GM19238 (cell line): ENCODE data around the gene CHEK2.
"Not testable (repeated sequence)": the region's sequence is repeated elsewhere in the genome, so short reads cannot be mapped to it uniquely, and the experiment has no call there.

ENCODE experiments used
- DNase-seq: peaks from one replicate; pipeline ENCODE4 v3.0.0; 2011; ENCODE audit warnings: low spot score; ENCODE audit not compliant: insufficient read length

CHEK2 gene

DNA sequence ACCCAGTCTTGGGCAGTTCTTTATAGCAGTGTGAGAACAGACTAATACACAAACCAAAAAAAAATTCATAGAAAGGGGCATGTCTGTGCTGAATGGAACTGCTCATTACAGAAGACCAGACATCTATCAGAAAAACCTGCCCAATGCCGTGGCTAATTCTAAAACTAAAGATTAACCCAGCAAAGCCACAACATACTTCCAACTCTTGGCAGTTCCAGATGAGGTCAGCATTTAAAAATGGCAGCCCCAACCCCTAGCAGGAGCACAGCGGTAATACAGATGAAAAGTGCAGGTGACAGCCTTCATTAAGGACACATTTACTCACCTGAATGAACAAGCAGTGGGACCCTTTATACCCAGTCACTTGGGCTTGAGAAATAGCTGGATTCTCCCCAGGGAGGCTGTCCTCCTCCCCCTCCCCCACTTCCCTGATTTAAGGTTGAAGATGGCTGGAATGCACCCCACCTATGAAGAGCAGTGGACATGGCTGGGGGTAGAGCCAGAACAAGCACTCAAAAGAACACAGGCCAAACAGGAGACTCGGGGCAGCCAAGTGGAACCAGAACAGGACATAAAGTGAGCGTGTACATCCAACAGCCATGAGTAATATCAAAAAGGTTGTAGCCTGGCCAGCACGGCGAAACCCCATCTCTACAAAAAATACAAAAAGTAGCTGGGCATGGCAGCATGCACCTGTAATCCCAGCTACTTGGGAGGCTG lies 48.4 kb downstream of the CHEK2 start:
- DNase-seq = not testable (repeated sequence)

DNA sequence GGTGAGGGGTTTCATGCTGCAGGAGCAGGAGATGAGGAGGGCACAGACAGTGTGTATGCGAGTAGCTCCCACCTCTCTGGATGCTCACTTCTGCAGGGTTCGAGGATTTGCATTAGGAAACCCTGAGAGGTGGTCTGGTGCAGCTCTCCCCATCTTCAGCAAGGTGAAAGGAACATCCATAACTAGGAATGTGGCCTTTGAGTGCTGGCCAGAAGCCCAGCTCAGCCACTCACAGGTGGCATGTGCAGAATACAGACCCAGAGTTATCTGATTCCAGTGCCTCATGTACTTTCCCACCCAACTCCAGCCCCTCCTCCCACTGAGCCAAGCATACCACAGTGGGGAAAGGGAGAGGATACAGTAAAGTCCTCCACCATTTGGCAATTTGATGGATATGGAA lies 51.8 kb downstream of the CHEK2 start:
- not testable (repeated sequence) for DNase-seq

DNA sequence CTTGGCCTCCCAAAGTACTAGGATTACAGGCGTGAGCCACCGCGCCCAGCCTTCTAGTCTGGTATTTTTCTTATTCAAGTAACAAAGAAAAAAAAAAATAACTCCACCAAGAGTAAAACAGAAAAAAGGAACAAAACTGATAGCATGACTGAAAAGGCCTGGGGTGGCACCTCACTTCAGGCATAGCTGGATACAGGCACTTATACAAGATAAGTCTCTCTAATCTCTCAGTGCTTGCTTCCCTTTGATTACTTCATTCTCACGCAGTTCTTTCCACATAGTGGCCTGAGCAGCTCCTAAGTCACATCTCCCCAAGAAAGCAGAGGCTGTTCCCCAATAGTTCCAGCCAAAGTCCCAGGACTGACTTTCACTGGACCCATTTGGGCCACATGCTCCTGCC lies 58.7 kb downstream of the CHEK2 start:
- DNase-seq = not testable (repeated sequence)

GRCh38 chr22:28680813-28681490 lies 60.7 kb downstream of the CHEK2 start:
- not testable (repeated sequence) for DNase-seq

DNA sequence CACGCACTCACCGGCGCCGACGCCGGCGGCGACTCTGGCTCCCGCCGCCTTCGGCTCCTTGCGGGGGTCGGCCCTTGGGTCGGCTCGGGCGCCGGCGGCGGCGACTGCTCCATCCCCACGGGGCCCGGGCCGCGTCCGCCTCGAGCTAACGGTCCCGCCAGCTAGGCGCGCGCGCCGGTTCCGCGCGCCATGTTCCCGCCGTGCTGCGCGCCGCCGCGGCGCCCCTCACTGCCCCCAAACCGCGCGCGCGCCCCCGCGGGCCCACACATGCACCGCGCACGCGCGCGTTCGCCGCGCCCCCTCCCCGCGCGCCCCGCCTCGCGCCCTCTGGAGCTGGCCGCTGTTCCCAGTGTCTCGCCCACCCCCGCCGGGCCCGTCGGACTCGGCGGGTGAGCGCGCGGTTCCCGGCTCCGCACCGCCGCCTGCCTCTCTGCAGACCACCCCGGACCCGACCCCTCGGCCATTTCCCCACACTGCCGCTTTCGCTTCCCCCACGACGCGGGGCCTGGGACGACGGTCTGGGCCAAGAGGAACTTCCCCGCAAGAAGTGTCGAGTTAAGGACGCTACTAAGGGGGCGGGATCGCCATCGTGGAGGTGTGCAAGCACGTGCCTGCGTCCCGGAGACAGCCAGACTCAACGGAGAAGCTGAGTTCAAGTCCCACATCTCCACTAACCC lies 61.9 kb downstream of the CHEK2 start, which contains the start of gene TTC28:
Gene TTC28 (minus strand): TSS at position 230 of the 677 bp plus-strand sequence. CDS start 117 bp downstream, at position 113.
- peak; percentile 19 for DNase-seq

DNA sequence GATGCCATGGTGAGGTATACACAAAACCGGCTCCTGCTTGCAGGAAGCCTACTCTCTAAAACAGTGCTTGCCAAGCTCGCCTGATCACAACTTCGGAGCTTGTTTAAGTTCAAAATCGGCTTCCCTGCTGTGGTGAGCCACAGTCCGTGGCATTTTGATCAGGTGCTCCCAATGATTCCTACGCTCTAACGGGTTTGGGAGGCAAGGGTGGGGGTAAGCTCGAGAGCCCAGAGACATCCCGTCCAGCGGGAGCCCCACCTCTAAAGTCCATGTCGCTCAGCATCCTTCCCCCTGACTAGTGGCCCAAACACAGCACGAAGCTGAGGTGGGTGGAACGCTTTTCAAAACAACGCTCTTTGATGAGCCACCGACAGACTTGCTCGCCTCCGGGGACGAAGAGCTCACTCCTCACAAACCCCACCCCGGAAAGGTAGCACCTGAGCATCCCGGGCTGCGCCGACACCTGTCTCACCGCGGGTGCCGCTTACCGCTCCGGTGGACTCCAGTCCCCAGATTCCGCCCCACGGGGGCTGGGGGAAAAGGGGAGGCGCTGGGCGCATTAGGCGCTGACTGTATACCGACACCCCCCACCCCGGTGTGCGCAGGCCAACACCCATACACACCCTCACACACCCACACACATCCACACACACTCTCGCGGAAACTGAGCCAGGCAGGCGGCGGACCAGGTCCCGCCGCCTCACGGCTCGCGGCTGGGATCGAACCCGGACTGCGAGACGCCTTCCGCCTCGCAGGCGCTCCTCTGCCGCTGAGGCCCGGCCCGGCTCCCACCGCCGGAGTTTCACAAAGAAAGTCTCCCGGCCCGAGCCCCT lies 62.6 kb downstream of the CHEK2 start:
- DNase-seq = not testable (repeated sequence)

DNA sequence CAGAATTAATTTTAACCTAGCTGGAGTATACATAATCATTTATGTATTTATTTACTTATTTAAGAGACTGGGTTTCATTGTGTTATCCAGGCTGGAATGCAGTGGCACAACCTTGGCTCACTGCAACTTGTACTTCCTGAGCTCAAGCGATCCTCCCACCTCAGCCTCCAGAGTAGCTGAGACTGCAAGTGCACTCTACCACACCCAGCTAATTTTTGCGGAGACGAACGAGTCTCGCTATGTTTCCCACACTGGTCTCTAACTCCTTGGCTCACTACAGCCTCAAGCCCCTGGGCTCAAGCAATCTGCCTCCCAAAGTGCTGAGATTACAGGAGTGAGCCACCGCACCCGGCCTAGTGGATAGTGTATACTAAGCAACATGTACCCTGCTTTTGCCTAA lies 63.5 kb downstream of the CHEK2 start:
- DNase-seq = not testable (repeated sequence)

- peak; percentile 34 for DNase-seq
These were observed 67.5 kb downstream of the CHEK2 start for GRCh38 chr22:28674121-28674563.

GRCh38 chr22:28670756-28671155 lies 70.9 kb downstream of the CHEK2 start:
- DNase-seq = no peak

DNA sequence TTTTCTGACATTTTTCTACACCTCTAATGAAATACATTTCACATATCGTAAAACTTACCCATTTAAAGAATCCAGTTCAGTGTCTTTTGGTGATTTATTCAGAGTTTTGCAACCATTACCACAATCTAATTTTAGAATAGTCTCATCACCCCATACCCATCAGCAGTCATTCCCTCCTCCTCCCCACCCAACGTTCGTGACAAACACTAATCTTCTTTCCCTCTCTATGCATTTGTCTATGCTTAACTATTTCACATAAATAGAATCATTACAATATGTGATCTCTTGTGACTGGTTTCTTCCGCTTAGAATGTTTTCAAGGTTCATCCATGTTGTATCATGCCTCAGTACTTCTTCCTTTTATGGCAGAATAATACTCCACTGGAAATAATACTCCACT lies 71.5 kb downstream of the CHEK2 start:
- DNase-seq = no peak

DNA sequence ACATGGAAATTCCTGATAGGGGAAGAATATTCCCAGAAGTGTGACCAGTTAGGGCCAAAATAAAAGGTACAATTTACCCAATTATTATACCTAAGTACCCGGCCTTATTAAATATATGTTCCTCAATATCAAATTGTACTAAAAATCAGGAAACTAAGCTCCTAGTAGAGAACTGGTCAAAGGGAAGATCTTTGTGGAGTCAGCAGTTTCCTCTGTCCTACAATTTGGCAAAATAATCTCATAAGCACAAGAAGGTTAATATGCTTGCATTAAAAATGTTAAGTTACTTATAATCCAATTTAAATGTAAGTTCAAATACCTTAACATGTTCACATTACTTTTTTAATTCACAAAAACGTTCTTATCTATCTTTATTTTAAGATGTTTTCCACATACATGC lies 72.2 kb downstream of the CHEK2 start:
- no peak for DNase-seq

GRCh38 chr22:28663569-28663942 lies 78.1 kb downstream of the CHEK2 start:
- not testable (repeated sequence) for DNase-seq

- DNase-seq = no peak
These were observed 83.2 kb downstream of the CHEK2 start for GRCh38 chr22:28658448-28658847.

- no peak for DNase-seq
These were observed 85.4 kb downstream of the CHEK2 start for GRCh38 chr22:28656181-28656580.

DNA sequence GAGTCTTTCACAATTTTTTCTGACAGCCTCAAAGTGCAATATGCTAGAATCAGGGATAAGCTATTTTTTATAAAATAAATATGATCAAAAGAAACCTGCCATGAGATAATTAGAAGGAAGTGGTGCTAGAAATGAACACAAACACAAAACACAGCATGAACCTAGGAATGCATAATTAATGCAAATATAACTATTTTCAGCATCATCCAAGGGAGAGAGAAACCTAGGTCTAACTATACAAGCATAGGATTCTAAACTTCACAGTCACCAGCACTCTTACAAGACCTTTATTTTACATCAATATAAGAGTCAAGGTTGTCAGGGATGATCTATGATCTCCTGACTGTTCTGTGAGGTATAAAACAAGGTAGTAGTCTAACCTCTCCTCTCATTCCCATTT lies 91.2 kb downstream of the CHEK2 start:
- DNase-seq = no peak

GRCh38 chr22:28648792-28649191 lies 92.8 kb downstream of the CHEK2 start:
- no peak for DNase-seq

DNA sequence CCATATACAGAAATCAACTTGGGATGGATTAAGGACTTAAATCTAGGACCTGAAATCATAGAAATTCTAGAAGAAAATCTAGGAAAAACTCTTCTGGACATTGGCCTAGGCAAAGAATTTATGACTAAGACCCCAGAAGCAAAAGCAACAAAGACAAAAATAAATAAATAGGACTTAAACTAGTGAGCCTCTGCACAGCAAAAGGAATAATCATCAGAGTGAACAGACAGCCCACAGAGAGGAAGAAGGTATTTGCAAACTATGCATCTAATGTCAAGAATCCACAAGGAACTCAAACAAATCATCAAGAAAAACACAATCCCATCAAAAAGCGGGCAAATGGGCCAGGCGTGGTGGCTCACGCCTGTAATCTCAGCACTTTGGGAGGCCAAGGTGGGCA lies 94.4 kb downstream of the CHEK2 start:
- DNase-seq = no peak

DNA sequence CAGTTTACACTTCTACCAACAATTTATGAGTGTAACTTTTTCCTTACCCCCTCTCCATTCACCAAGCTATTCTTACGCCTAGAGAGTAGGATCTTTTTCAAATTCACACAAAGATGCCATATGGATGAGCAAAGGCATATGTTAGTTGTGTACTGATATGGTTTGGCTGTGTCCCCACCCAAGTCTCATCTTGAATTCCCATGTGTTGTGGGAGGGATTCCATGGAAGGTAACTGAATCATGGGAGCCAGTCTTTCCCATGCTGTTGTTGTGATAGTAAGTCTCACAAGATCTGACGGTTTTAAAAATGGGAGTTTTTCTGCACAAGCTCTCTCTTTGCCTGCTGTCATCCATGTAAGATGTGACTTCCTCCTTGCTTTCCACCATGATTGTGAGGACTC lies 102.3 kb downstream of the CHEK2 start:
- no peak for DNase-seq
